Naive B cell (primary cell): ENCODE results near the gene HS3ST3B1. TPM values are rescaled to one million over a fixed set of nuclear protein-coding genes. Genes with fewer than 3 reads are reported as not detected.

Source experiments
- ATAC-seq, 2 donors: fragments of 150-1000 bp; cut with Tn5 transposase; 2 replicates each; pipeline ENCODE4 v1.10.0; 2021; ENCODE audit warnings: low read depth in 2 of 2, mild to moderate bottlenecking in 2 of 2, moderate library complexity in 2 of 2
- DNase-seq: peaks from one replicate; pipeline ENCODE4 v3.0.0; 2022
- H3K27ac Mint-ChIP-seq, 6 donors: one replicate each; pipeline ENCODE4 v1.8.0; 2020 to 2022; ENCODE audit warnings: mild to moderate bottlenecking in 6 of 6, mixed read lengths in 6 of 6, moderate library complexity in 5 of 6, inconsistent platforms in 2 of 6
- H3K27me3 Mint-ChIP-seq, 3 donors: one replicate each; pipeline ENCODE4 v1.8.0; 2021 to 2022; ENCODE audit warnings: mixed read lengths in 3 of 3, mild to moderate bottlenecking in 1 of 3
- H3K36me3 Mint-ChIP-seq, 2 donors: one replicate each; pipeline ENCODE4 v1.8.0; 2020 to 2022; ENCODE audit warnings: mixed read lengths in 2 of 2, inconsistent platforms in 1 of 2, mild to moderate bottlenecking in 1 of 2
- H3K4me1 Mint-ChIP-seq, 3 donors: one replicate each; pipeline ENCODE4 v1.8.0; 2020 to 2022; ENCODE audit warnings: mixed read lengths in 3 of 3, inconsistent platforms in 1 of 3, mild to moderate bottlenecking in 1 of 3, moderate library complexity in 1 of 3
- H3K4me3 Mint-ChIP-seq, 8 donors: one replicate each; pipeline ENCODE4 v1.8.0; 2020 to 2022; ENCODE audit warnings: mild to moderate bottlenecking in 8 of 8, mixed read lengths in 8 of 8, moderate library complexity in 8 of 8, inconsistent platforms in 2 of 8
- H3K9me3 Mint-ChIP-seq, 7 donors: one replicate each; pipeline ENCODE4 v1.8.0; 2020 to 2022; ENCODE audit warnings: mixed read lengths in 7 of 7, mild to moderate bottlenecking in 5 of 7, inconsistent platforms in 2 of 7, moderate library complexity in 1 of 7
- polyA plus RNA-seq, 6 donors: library from polyadenylated mRNA; unstranded; fragments of 300-500 nt; fragmentation: Illumina TruSeq; gene quantifications; one replicate each; pipeline ENCODE4 v1.2.3, GENCODE V29; 2021; ENCODE audit warnings: low read depth in 6 of 6

Gene HS3ST3B1
- polyA plus RNA-seq, 6 donors from 2014 or later: 0.22 to 3.1 (median 2.6) TPM

DNA sequence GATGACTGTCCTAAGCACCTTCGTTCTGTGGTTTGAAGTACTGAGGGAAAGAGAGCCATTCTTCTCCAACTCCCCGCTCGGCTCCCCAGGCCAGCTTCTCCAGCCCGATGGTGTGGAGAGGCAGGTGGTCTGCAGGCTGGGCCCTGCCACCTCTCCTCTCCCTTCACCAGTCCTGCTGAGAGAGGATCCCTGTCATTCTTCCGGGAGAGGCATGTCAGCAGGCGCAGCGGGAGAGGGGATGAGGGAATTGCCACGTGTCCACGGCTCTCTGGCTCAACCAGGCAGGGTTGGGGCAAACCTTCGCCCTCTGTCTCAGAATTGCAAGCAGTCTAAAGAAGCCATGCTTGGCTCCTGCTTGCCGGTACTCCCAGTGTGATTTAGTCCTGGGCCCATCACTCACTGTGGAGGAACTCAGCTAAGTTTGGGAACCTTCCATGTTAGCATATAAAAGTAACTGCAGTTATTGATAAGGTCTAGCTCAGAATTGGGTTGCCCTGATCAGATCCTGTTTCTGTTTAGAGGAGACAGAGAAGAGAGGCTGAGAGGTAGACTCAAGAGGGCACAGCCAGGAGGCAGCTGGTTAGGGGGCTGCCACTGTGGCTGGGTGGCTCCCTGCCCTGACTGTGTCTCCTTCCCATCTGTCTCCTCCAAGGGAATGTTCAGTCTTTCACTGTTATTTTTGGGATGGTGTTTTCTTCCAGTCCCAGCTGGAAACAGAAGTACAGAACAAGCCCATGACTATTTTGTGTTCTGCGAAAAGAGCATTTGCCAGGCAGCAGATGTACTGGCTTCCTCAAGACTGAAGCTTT lies 17.4 kb downstream of the HS3ST3B1 start:
- H3K9me3 Mint-ChIP-seq: peaks cover 0 to 9% (median 0%) of the 10 kb centered on the region in 7 donors
- H3K4me1 Mint-ChIP-seq: peaks cover 0 to 13% (median 5%) of the 10 kb centered on the region in 3 donors
- no peak for ATAC-seq
- no peak for DNase-seq
- H3K36me3 Mint-ChIP-seq: peaks cover 0 to 15% of the 10 kb centered on the region in 2 donors
- H3K27me3 Mint-ChIP-seq: peaks cover 0 to 9% (median 4%) of the 10 kb centered on the region in 3 donors
- peak overlapping the region in 1 of 6 donors; percentile 4 for H3K27ac Mint-ChIP-seq
- no peak overlapping the region for H3K4me3 Mint-ChIP-seq

DNA sequence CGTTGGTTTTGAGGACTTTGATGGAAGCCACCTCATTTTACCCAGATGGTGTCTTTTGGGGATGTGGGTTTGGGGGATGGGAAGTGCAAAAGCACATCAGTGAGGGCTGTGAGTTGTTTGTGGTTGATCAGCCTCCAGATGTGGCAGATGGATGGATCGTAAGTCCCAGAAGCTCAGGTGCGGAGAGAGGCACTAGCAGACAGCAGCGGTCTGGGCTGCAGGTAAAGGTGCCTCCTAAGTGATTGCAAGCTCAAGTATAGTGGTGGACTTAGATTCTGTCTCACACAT lies 18.0 kb downstream of the HS3ST3B1 start:
- H3K27me3 Mint-ChIP-seq: peaks cover 0 to 7% (median 4%) of the 10 kb centered on the region in 3 donors
- H3K9me3 Mint-ChIP-seq: peaks cover 0 to 9% (median 0%) of the 10 kb centered on the region in 7 donors
- H3K36me3 Mint-ChIP-seq: peaks cover 0 to 15% of the 10 kb centered on the region in 2 donors
- no peak overlapping the region for H3K27ac Mint-ChIP-seq
- no peak for DNase-seq
- no peak overlapping the region for H3K4me3 Mint-ChIP-seq
- ATAC-seq: no peak
- H3K4me1 Mint-ChIP-seq: peaks cover 0 to 12% (median 5%) of the 10 kb centered on the region in 3 donors

DNA sequence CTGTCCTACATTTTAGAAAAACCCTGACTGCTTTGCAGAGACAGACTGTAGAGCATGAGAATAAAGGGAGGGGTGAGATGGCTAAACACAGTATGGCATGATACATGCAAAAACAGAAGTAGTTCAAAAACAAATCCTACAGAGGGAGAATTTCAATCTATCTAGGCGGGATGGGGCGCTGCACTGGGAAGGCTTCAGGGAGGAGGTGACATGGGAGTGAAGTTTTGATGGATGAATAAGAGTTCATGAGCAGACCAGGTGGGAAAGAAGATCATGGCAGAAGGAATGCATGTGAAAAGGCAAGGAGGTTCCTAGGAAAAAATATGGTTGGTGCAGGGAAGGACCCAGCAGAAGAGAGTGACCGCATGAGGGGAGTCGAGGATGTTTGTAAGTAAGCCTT lies 19.2 kb downstream of the HS3ST3B1 start:
- Mint-ChIP-seq H3K4me1 (peaks cover 0 to 12% (median 5%) of the 10 kb centered on the region in 3 donors), H3K4me3 (no peak overlapping the region), H3K36me3 (peaks cover 0 to 10% of the 10 kb centered on the region in 2 donors), H3K9me3 (peaks cover 0 to 9% (median 0%) of the 10 kb centered on the region in 7 donors), H3K27ac (peak overlapping the region in 1 of 6 donors; percentile 43), H3K27me3 (peaks cover 0 to 7% (median 4%) of the 10 kb centered on the region in 3 donors)
- DNase-seq: no peak
- ATAC-seq: no peak

DNA sequence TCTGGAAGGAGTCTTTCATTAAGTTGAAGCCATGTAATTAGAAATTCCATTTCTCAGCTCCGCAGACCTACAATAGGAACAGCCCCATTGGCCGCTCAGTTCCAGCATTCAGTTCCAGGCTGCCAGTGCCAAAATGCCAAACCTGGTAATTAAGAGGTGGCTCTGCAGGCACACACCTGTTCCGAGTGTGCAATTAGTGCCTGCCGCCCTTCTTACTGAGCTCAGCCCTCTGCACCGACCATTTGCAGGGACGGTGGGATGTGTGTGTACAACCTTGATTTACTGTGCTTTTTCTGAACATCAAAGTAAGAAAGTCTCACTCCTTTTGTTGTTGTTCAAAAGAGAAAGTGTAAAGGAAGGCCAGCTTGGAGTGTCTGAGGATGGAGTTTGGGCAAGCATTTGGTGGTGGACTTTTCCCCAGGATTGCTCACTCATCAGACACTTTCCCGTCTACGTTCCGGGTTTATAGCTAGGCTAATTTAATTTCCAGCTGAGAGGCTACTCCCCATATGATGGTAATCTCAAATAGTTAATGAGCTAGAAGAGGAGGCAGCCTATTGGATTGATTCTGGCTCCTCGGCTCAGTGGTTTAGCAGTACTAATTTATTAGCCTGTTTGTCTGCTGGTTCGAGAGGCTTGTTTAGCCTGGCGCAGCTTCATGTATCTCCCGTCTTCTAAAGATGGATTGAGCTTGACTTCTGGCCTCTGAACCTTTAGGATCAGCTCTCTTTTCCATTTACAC lies 20.0 kb downstream of the HS3ST3B1 start:
- Mint-ChIP-seq H3K4me1 (peaks cover 0 to 14% (median 5%) of the 10 kb centered on the region in 3 donors), H3K27me3 (peaks cover 0 to 7% (median 7%) of the 10 kb centered on the region in 3 donors), H3K36me3 (peaks cover 0 to 10% of the 10 kb centered on the region in 2 donors), H3K4me3 (no peak overlapping the region), H3K27ac (peak overlapping the region in 2 of 6 donors; percentile 26 to 60), H3K9me3 (peaks cover 0 to 9% (median 0%) of the 10 kb centered on the region in 7 donors)
- DNase-seq (no peak), ATAC-seq (no peak)

GRCh38 chr17:14321476-14321949 lies 20.6 kb downstream of the HS3ST3B1 start:
- peak overlapping the region in 1 of 6 donors; percentile 34 for H3K27ac Mint-ChIP-seq

DNA sequence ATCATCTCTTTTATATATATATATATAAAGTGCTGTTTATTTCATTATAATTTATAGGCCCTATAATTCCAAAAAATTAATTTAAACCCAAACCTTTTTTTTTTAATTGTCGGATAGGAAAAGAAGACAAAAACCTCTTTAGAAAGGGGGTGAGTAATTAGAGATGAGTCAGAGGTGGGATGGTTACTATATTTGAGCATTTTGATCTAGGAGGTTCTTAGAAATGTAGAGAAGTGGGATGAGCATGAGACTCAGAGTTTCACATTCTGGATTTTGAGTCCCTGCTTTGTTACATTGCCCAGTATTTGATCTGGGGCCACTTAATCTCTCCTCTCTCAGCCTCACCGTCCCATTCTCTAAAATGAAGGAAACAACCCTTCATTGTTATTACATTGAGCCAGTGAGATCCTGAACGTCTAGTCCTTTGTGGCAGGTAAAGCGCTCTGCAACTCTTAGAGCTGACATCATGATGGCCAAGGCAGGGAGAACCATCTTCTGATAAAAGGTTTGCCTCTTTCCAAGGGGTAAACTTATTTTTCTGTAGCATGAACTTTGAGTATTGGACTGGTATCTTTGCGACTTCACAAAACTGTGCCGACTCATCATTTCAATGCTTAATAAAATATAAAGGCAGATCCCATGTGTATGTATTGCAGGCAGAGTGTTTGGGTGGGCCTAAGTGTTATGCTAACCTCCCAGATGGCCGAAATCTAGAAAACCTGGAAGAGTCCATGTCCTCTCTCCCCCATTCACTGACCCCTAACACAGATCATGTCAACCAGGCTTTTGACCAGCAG lies 21.3 kb downstream of the HS3ST3B1 start:
- no peak overlapping the region for H3K4me3 Mint-ChIP-seq
- DNase-seq (no peak), ATAC-seq (no peak)
- peaks cover 0 to 15% (median 5%) of the 10 kb centered on the region in 3 donors for H3K4me1 Mint-ChIP-seq
- H3K27me3 Mint-ChIP-seq: peaks cover 0 to 5% (median 4%) of the 10 kb centered on the region in 3 donors
- peaks cover 0 to 9% (median 0%) of the 10 kb centered on the region in 7 donors for H3K9me3 Mint-ChIP-seq
- peaks cover 0 to 10% of the 10 kb centered on the region in 2 donors for H3K36me3 Mint-ChIP-seq
- H3K27ac Mint-ChIP-seq: no peak overlapping the region

More at GRCh38 chr17:14321476-14321949, 20.6 kb downstream of the HS3ST3B1 start:
- H3K9me3 Mint-ChIP-seq: peaks cover 0 to 9% (median 0%) of the 10 kb centered on the region in 7 donors
- H3K27me3 Mint-ChIP-seq: peaks cover 0 to 7% (median 4%) of the 10 kb centered on the region in 3 donors
- ATAC-seq (no peak), DNase-seq (no peak)
- peaks cover 0 to 16% (median 5%) of the 10 kb centered on the region in 3 donors for H3K4me1 Mint-ChIP-seq
- H3K4me3 Mint-ChIP-seq: no peak overlapping the region
- peaks cover 0 to 10% of the 10 kb centered on the region in 2 donors for H3K36me3 Mint-ChIP-seq

GRCh38 chr17:14323522-14323981 lies 22.7 kb downstream of the HS3ST3B1 start:
- H3K27ac Mint-ChIP-seq: no peak overlapping the region
- peaks cover 0 to 8% (median 0%) of the 10 kb centered on the region in 3 donors for H3K27me3 Mint-ChIP-seq
- H3K4me3 Mint-ChIP-seq: no peak overlapping the region
- ATAC-seq: no peak
- H3K36me3 Mint-ChIP-seq: peaks cover 0 to 6% of the 10 kb centered on the region in 2 donors
- H3K9me3 Mint-ChIP-seq: peaks cover 0 to 9% (median 0%) of the 10 kb centered on the region in 7 donors
- peaks cover 0 to 11% (median 0%) of the 10 kb centered on the region in 3 donors for H3K4me1 Mint-ChIP-seq
- no peak for DNase-seq

DNA sequence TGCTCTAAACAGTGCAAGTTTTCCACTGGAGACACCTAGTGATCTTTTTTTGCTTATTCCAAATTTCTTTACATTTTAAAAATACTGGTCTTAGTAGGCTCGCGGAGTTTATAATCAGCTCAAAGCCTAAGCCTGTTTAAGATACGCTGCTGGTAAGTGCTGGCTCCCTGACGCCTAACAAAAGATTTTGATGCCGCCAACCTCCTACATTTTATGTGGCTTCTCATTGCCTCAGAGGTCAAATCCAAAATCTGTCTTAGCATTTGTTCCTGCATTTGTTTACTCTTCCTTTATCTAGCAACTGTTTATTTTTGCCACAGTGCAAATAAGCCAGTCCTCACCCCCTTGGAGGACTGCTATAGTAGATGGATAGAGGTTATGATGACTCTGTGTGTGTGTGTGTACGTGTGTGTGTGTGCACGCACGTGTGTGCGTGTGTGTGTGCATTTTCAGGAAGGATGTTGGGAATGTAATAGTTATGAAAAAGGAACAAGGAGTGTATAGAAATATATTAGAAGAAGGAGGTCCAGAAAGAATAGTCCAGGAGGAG lies 24.8 kb downstream of the HS3ST3B1 start:
- no peak for ATAC-seq
- Mint-ChIP-seq H3K27me3 (peaks cover 0 to 8% (median 0%) of the 10 kb centered on the region in 3 donors), H3K4me1 (peaks cover 0 to 20% (median 4%) of the 10 kb centered on the region in 3 donors), H3K27ac (no peak overlapping the region), H3K9me3 (no peaks in the 10 kb centered on the region), H3K4me3 (no peak overlapping the region), H3K36me3 (peaks cover 0 to 6% of the 10 kb centered on the region in 2 donors)
- DNase-seq: no peak

DNA sequence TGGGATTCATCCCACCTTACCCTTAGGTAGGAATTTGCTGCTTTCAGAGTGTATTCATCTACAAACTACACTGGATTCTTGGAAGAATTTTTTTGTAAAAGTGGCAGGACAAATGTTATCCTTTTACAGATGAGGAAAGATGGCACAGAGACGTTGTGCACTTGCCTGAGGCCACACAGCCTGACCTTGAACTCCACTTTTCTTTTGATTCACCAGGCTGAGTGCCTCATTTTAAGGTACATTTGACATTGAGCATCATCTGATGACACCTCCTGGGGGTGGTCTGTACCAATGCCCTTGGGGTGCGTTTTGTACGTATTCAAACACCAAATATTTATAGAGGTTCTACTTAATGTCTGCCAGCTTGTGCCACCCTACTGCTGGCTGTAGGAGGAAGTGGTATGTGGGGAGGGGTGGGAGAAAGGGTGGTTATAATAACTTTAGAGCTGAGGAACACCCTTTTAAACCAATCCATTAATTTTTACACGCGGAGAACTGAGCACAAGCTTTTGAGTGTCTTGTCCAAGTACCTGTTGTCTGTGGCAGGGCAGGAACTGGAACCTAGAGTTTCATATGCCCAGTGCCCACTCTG lies 29.1 kb downstream of the HS3ST3B1 start:
- no peak for ATAC-seq
- Mint-ChIP-seq H3K4me1 (peaks cover 0 to 28% (median 18%) of the 10 kb centered on the region in 3 donors), H3K27me3 (peaks cover 0 to 8% (median 0%) of the 10 kb centered on the region in 3 donors)

DNA sequence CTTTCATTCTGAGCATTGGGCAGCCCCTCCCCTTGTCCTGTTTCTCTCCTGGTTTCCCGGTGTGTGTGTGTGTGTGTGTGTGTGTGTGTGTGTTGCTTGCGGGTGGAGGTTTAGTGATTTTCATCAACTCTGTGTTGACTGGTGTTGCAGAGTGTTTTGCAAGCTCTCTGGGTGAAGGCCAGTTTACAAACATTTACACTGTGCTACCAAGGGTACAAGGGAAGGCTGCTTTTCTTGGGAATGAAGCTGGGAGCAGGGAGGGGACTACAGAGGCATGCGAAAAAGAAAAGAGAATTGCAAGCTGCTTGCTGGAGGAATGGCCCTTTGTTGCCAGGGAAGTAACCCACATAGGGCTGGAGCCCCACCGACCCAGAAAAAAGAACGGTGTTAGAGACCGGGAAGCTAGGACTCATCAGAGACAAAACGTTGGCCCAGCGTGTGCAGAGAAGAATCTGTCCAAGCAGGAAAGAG lies 29.6 kb downstream of the HS3ST3B1 start:
- Mint-ChIP-seq H3K9me3 (no peaks in the 10 kb centered on the region), H3K36me3 (no peaks in the 10 kb centered on the region), H3K27me3 (peaks cover 0 to 8% (median 0%) of the 10 kb centered on the region in 3 donors), H3K4me3 (no peak overlapping the region), H3K27ac (peak overlapping the region in 1 of 6 donors; percentile 67), H3K4me1 (peaks cover 0 to 28% (median 19%) of the 10 kb centered on the region in 3 donors)
- ATAC-seq (no peak), DNase-seq (no peak)

More for the DNA sequence above, 29.1 kb downstream of the HS3ST3B1 start:
- no peak overlapping the region for H3K4me3 Mint-ChIP-seq
- no peaks in the 10 kb centered on the region for H3K9me3 Mint-ChIP-seq
- no peak for DNase-seq
- H3K27ac Mint-ChIP-seq: no peak overlapping the region
- H3K36me3 Mint-ChIP-seq: no peaks in the 10 kb centered on the region

GRCh38 chr17:14331225-14331981 lies 30.5 kb downstream of the HS3ST3B1 start:
- no peaks in the 10 kb centered on the region for H3K9me3 Mint-ChIP-seq
- DNase-seq: no peak
- no peak for ATAC-seq
- no peaks in the 10 kb centered on the region for H3K36me3 Mint-ChIP-seq
- peaks cover 0 to 24% (median 19%) of the 10 kb centered on the region in 3 donors for H3K4me1 Mint-ChIP-seq
- H3K27me3 Mint-ChIP-seq: peaks cover 0 to 3% (median 0%) of the 10 kb centered on the region in 3 donors
- H3K4me3 Mint-ChIP-seq: no peak overlapping the region
- H3K27ac Mint-ChIP-seq: no peak overlapping the region
